ENCODE data around the gene NEBL.

NEBL gene

GRCh38 chr10:20919481-20919880 is 22.4 kb upstream of the NEBL start:
- no peak for DNase-seq (ENCODE audit: low read depth)
- H3K4me3 ChIP-seq (ENCODE audit: low read depth, low read length) = no peak overlapping the region
- TF ChIP-seq, protein P1, sequence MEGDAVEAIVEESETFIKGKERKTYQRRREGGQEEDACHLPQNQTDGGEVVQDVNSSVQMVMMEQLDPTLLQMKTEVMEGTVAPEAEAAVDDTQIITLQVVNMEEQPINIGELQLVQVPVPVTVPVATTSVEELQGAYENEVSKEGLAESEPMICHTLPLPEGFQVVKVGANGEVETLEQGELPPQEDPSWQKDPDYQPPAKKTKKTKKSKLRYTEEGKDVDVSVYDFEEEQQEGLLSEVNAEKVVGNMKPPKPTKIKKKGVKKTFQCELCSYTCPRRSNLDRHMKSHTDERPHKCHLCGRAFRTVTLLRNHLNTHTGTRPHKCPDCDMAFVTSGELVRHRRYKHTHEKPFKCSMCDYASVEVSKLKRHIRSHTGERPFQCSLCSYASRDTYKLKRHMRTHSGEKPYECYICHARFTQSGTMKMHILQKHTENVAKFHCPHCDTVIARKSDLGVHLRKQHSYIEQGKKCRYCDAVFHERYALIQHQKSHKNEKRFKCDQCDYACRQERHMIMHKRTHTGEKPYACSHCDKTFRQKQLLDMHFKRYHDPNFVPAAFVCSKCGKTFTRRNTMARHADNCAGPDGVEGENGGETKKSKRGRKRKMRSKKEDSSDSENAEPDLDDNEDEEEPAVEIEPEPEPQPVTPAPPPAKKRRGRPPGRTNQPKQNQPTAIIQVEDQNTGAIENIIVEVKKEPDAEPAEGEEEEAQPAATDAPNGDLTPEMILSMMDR (conservative IDR thresholded peaks at IDR 0.05; ENCODE audit: low read depth, low read length) = no peak

DNA sequence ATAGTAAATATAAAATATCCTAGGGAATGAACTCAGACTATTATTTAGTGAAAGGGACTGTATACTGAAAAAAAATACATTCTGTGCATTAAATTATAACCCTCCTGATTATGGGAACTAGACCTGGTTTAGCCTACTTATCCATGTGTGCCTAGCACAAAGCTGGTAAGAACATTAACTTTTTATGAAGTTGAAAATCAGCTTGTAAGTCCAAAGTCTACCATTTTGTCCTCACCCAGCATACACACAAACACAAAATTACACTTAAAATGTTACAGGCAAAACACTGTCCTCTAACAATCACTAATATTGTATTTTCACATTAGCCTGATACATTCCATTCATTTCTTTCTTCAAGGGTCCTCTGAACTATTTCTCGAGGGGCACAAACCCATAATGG is 19.9 kb upstream of the NEBL start:
- no peak overlapping the region for H3K4me3 ChIP-seq (ENCODE audit: low read depth, low read length)
- DNase-seq (ENCODE audit: low read depth) = no peak
- TF ChIP-seq, protein P1 (conservative IDR thresholded peaks at IDR 0.05; ENCODE audit: low read depth, low read length) = no peak

GRCh38 chr10:20912969-20913368 is 15.9 kb upstream of the NEBL start:
- H3K4me3 ChIP-seq (ENCODE audit: low read depth, low read length) = no peak overlapping the region
- TF ChIP-seq, protein P1 (conservative IDR thresholded peaks at IDR 0.05; ENCODE audit: low read depth, low read length) = no peak
- DNase-seq (ENCODE audit: low read depth) = no peak

- H3K4me3 ChIP-seq (ENCODE audit: low read depth, low read length) = no peak overlapping the region
- TF ChIP-seq, protein P1 (conservative IDR thresholded peaks at IDR 0.05; ENCODE audit: low read depth, low read length) = no peak
- DNase-seq (ENCODE audit: low read depth) = no peak
Observed at GRCh38 chr10:20911626-20912025, 14.5 kb upstream of the NEBL start.

DNA sequence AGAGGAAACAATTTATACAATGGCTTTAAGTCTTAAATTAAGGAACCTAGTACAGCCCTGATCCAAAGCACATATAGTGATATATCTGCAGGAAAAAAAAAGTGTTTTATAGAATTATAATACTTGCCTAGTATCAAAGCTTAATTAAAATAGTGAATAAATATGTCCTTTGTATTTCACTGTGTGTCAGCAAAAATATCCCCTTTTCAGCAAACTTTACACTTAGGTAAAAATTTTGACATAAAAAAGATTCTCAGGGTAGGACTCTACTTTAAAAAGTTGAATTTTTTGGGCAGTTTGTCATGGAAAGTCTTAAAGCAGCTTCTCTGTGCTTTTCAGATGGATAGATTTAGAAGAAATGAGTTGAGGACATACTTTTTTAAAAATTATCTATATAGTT is 12.7 kb upstream of the NEBL start:
- DNase-seq (ENCODE audit: low read depth) = no peak
- no peak overlapping the region for H3K4me3 ChIP-seq (ENCODE audit: low read depth, low read length)
- TF ChIP-seq, protein P1 (conservative IDR thresholded peaks at IDR 0.05; ENCODE audit: low read depth, low read length) = no peak

DNA sequence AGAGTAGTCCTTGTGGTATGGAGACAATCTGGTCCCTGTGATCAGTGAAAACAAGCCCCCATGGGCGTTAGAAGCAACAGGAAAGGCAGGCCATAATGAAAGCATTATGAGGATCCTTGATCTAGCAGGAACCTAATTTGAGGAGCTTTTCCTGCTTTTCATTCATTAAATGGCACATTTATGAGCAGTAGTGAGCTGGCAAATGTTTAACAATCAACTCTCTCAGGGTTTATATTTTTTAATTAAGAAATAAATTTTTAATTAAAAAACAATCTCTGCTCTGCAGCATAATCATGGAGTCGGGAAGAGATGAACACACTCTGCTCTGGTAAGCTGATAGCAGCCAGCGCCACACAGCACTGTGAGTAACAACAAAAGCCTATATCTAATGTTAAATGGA is 11.3 kb upstream of the NEBL start:
- H3K4me3 ChIP-seq (ENCODE audit: low read depth, low read length) = no peak overlapping the region
- TF ChIP-seq, protein P1 (conservative IDR thresholded peaks at IDR 0.05; ENCODE audit: low read depth, low read length) = no peak
- DNase-seq (ENCODE audit: low read depth) = no peak

DNA sequence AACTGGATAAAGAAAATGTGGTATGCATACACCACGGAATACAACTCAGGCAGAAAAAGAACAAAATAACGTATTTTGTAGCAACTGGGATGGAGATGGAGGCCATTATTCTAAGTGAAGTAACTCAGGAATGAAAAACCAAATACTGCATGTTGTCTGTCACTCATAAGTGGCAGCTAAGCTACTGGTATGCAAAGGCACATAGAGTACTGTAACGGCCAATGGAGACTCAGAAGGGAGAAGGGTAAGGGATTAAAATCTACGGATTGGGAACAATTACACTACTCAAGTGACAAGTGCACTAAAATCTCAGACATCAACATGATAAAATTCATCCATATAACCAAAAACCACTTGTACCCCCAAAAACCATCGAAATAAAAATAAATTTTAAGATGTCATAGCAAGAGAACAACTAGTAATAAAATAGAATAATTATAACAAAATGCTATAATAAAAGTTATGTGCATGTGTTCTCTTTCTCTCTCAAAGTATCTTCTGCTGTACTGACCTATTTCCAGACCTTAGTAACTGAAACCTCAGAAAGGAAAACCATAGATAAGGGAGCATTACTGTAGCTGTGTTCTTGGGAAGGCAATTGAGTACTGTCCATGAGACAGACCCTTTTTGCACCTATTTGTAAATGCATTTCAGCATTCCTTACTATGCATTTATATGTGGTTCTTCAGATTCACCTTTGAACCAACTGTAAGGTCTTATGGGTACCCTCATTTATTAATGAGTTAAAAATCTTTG is 6.7 kb upstream of the NEBL start:
- H3K4me3 ChIP-seq (ENCODE audit: low read depth, low read length) = no peak overlapping the region
- TF ChIP-seq, protein P1 (conservative IDR thresholded peaks at IDR 0.05; ENCODE audit: low read depth, low read length) = no peak
- DNase-seq (ENCODE audit: low read depth) = no peak
